ENCODE measurements around the gene UBA7.

GRCh38 chr3:49785565-49786356 is 28.0 kb downstream of the UBA7 start:
- TF ChIP-seq EZH2 (IDR thresholded peaks at IDR 0.05) (no peak), POLR2AphosphoS5 (IDR thresholded peaks at IDR 0.05; ENCODE audit: borderline replicate concordance, low read depth, low read length) (no peak)

All from SK-N-MC (cell line).